ENCODE results near the gene MRTFB.

The MRTFB gene

DNA sequence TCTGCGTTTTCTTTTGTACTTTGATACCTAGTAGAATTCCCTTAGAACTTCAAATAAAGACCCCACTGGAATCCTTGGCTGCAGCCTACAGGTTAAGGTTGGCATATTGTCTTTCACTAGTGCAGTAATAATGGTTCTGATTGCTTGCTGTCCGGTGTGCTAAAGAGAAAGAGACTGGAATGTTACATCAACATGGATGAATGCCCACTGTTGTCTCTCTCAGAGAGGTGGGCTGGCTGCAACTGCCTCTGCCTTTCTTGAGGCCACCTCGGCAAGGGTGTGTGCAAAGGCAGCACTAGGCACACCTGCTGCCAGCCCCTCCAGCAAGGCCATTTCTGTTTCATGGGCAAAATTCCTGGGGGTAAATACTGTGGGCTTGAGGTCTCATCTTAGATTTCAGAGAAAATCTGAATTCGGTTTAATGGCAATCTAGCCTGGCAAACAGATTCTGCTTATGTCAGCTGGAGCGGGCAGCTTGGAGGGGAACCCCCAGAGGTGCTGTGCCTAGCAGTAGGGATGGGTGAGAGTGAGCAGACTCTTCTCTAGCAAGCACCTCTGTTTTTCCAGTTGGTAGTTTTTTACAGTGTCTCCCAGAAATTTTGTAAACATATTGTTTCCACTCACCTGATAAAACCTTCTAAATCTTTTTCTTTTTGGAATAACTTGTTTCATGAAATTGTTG is 54.0 kb downstream of the MRTFB start:
- DNase-seq (ENCODE audit: insufficient read length, low spot score) (no peak), FAIRE-seq (no peak)
- TF ChIP-seq POLR2A (IDR thresholded peaks at IDR 0.05; ENCODE audit: low read depth, low read length) = no peak

DNA sequence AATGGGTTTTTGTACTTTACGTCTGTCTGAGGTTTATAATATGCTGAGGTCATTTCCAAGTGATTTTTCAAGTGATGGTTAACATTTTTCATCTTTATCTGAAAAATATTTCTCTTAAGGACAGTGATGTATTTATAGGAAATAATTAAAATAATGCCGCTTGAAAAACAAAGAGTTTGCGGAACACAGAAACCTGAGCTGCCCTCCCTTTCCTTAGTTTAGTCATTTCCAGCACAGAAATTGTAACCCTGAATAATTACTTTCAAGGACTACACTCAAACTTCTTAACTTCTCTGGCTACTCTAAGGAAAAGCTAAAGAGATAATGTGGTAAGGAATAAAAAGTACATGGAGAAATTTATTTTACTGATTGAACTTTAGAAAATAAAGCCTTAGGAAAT is 54.6 kb downstream of the MRTFB start:
- TF ChIP-seq POLR2A (IDR thresholded peaks at IDR 0.05; ENCODE audit: low read depth, low read length) = no peak

DNA sequence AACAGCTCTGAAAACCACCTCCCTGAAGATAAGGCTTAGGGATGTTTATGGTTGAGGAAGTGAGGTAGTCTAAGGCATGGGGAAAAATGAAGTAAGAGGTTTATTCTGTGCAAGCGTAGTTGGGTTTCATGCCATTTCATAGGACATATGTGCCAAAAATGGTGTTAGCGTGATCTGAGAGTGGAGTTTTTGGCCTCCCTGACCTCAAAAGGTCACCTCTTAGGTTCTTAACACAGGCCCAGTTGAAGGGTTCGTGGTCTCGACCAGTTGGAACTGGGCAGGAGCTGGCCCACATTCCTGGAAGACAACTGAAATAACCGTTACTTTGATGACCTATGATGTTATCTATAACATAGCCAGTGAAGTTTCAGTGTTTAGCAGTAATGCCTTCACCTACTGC is 57.0 kb downstream of the MRTFB start:
- DNase-seq (ENCODE audit: insufficient read length, low spot score) (no peak), FAIRE-seq (no peak)
- no peak for TF ChIP-seq POLR2A (IDR thresholded peaks at IDR 0.05; ENCODE audit: low read depth, low read length)

More for the DNA sequence above, 54.6 kb downstream of the MRTFB start:
- FAIRE-seq (no peak), DNase-seq (ENCODE audit: insufficient read length, low spot score) (no peak)

DNA sequence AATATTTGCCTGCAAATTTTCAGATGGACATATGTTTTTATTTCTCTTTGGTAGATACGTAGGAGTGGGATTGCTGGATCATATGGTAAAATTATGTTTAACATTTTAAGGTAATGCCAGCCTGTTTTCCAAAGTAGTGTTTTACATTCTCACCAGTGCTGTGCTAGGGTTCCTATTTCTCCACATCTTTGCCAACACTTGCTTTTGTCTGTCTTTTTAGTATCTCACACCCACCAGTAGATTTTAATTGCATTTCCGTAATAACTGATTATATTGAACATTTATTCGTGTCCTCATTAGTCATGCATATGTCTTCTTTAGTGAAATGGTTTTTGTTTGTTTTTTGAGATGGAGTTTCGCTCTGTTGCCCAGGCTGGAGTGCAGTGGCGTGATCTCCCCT is 58.4 kb downstream of the MRTFB start:
- FAIRE-seq (no peak), DNase-seq (ENCODE audit: insufficient read length, low spot score) (no peak)
- no peak for TF ChIP-seq POLR2A (IDR thresholded peaks at IDR 0.05; ENCODE audit: low read depth, low read length)

DNA sequence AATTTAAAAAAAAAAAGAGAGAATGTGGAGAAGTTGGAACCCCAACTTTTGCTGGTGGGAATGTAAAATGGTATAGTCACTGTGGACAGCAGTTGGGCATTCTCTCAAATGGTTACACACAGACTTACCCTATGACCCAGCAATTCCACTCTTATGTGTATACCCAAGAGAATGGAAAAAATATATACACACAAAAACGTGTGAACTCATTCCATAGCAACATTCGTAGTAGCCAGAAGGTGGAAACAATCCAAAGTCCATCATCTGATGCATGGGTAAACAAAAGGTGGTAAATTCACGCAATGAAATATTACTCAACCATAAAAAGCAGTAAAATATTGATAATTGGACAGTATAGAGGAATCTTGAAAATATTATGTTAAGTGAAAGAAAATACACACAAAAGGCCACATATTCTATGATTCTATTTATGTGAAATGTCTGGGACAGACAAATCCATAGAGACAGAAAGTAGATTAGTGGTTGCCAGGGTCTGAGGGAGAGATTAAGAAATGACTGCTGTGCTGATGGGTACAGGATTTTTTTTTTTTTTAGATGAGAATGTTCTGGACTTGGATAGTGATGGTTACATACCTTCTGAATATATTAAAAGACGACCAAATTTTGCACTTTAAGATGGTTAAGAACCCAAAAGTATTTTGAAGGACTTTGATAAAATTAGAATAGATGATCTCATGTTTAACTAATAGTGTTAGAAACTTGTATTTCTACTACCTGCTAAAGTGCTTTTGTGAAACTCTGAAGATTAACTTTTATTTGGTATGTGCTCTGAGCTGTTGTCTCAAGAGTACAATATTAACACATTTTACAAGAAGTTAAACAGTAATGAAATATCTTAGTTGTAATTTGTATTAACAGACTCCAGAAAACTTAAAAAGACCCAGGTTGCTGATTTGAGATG is 60.9 kb downstream of the MRTFB start:
- no peak for TF ChIP-seq POLR2A (IDR thresholded peaks at IDR 0.05; ENCODE audit: low read depth, low read length)
- no peak for DNase-seq (ENCODE audit: insufficient read length, low spot score)
- no peak for FAIRE-seq

DNA sequence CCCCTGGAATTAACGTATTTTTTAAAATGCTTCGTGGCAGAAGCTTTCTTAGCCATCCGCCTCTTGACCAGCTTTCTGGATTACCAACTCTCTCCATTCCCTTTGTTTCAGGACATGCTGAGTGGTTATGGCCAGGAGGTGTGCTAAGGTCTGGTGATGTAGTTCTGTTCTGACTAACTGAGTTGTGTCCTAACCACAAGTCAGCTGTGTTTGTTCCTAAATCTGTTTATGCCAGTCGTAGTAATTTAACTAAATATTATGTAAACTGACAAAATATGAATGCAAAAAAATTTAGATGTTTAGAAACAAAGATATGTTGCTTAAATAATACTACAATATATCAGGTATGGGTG is 61.6 kb downstream of the MRTFB start:
- peak; percentile 27 for FAIRE-seq
- DNase-seq (ENCODE audit: insufficient read length, low spot score) = no peak
- TF ChIP-seq POLR2A (IDR thresholded peaks at IDR 0.05; ENCODE audit: low read depth, low read length) = no peak

DNA sequence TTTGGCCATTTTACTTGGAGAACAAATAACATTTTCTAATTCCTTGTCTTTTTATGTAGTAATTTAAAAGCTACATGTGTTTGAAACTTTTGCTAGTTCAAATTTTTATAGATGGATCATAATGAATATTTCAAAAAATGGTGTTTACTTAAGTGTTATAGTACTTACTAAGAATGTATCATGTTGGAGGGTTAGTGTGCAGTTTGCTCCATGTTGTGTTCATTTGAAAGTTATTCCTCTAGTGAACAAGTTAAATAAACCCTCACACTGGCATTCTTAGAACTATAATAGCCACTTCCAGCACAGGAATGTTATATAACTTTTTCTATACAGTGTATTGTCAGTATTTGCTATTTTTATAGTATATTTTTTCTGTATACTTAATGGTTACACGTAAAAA is 62.8 kb downstream of the MRTFB start:
- FAIRE-seq (no peak), DNase-seq (ENCODE audit: insufficient read length, low spot score) (no peak)
- TF ChIP-seq POLR2A (IDR thresholded peaks at IDR 0.05; ENCODE audit: low read depth, low read length) = no peak

DNA sequence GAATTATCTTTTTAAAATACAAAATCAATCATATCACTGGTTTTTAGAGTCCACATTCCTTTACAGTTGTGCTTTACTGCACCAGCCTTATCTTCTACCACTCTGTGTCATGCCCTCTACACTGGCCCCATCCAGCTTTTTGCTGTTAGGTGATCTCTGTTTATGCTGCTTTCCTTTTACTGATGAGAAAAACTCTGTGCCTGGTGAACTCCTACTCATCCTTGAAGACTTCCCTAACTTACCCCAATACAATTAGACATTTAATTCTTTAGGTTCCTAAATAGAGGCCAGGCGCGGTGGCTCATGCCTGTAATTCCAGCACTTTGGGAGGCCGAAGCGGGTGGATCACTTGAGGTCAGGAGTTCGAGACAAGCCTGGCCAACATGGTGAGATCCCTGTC is 64.6 kb downstream of the MRTFB start:
- no peak for TF ChIP-seq POLR2A (IDR thresholded peaks at IDR 0.05; ENCODE audit: low read depth, low read length)

DNA sequence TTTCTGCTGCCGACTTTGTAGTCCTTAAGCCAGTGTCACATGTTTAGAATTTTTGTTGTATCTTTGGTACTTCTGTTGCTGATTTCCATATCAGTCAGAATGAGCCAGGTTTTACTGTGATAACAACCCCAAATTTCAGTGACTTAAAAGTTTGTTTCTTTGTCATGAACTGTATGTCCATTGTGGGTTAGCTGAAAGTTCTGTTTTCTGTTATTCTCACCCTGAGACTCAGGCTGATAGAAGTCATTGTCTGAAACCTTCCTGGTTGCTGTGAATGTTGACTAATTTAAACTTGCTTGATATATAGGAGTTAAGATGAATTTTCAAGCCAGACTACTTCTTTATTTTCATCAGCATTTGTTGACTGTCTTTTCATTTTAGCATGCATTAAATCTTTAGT is 68.8 kb downstream of the MRTFB start:
- FAIRE-seq (peak; percentile 45), DNase-seq (ENCODE audit: insufficient read length, low spot score) (no peak)
- TF ChIP-seq POLR2A (IDR thresholded peaks at IDR 0.05; ENCODE audit: low read depth, low read length) = no peak

More for the DNA sequence above, 64.6 kb downstream of the MRTFB start:
- FAIRE-seq (no peak), DNase-seq (ENCODE audit: insufficient read length, low spot score) (no peak)

DNA sequence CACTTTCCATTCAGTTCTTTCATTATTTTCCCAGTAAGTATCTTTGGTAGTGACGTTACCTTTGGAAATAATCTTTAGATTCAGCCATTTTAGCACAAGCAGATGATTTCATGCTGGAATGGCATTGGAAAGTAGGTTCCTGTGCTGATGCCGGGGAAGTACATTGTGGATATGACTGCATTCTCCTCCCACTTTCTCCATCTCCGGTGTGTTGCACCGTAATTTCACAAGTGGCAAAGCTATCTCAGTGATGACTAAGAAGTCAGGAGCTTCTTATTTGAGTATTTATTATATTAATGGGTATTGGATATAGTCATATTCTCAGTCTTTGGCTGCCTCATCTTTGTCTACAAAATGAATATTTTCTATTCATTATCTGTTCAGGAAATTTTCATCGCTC is 69.8 kb downstream of the MRTFB start:
- FAIRE-seq (no peak), DNase-seq (ENCODE audit: insufficient read length, low spot score) (no peak)
- TF ChIP-seq POLR2A (IDR thresholded peaks at IDR 0.05; ENCODE audit: low read depth, low read length) = no peak

DNA sequence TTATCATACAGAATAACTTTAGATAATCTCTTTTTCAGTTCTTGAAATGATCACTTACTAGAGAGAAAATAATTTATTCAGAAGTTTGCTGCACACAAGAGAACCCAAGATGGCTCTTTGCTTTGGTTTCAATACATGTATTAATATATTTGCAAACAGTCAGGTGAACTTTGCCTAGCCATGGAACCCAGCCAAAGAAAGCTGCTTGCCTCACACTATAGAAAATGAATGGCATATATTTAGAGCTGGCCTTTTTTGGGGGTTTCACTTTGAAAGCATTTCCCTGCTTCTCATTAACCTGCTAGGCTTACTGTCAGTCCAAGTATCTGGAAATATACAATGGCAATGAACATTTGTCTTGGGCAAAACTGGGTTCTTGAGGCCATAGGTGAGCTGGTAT is 75.3 kb downstream of the MRTFB start:
- no peak for TF ChIP-seq POLR2A (IDR thresholded peaks at IDR 0.05; ENCODE audit: low read depth, low read length)
- DNase-seq (ENCODE audit: insufficient read length, low spot score) (no peak), FAIRE-seq (no peak)

DNA sequence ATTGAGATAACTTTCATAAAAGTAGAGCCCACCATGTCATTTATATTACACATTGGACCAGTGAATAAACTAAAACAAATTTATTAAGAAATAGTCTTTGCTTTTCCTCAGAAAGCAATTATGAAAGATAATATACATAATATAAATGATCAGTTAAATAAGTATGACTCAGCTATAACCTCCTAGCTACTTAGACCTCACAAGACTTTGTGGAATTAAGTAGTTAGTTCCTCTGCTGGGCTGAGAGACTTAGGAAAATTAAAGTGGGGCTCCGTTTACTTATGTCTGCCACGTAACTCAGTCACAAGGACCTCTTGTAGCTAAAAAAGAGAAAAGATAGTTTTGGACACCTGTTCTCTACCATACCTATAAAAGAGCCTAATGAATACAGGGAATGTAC is 76.9 kb downstream of the MRTFB start:
- no peak for TF ChIP-seq POLR2A (IDR thresholded peaks at IDR 0.05; ENCODE audit: low read depth, low read length)
- DNase-seq (ENCODE audit: insufficient read length, low spot score) (no peak), FAIRE-seq (no peak)

DNA sequence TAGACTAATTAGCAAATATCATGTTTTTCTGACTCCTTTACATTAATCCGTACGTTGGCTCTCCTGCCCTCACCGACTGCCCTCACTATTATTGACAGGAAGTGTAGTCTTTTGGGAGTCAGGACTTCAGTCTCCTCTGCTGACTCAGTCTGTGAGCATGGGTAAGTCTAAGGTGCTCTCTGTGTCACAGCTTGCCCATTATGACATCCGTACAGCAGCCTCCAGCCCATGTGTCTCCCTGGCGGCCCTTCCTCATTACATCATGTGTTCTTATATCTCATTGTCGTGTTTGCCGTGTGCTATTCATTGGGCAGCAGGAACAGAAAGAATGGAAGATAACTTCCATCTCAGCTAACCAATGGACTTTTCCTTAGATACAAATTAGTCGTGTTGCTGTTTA is 77.5 kb downstream of the MRTFB start:
- peak; percentile 48 for FAIRE-seq
- TF ChIP-seq POLR2A (IDR thresholded peaks at IDR 0.05; ENCODE audit: low read depth, low read length) = no peak
- DNase-seq (ENCODE audit: insufficient read length, low spot score) = no peak

DNA sequence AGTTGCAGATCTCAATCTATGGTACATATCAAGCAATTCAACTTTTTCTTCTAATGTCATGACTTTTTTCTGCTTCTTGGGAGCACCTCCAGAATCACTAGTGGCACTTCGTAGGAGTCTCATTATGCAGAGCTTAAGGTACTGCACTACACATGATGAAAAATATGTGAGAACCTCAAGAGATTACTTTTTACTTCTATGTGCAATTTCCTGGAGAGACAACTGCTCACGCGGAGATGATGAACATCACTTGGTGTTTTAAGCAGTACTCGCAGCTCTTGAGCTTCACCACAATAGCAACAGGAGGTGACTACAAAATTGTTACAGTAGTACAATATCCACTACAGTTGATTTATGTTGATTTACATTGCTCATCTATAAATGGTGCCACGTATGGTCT is 79.7 kb downstream of the MRTFB start:
- DNase-seq (ENCODE audit: insufficient read length, low spot score) (no peak), FAIRE-seq (no peak)
- no peak for TF ChIP-seq POLR2A (IDR thresholded peaks at IDR 0.05; ENCODE audit: low read depth, low read length)

All from H54 (cell line).